Measurements from ENCODE around the gene ANKK1.

DNA sequence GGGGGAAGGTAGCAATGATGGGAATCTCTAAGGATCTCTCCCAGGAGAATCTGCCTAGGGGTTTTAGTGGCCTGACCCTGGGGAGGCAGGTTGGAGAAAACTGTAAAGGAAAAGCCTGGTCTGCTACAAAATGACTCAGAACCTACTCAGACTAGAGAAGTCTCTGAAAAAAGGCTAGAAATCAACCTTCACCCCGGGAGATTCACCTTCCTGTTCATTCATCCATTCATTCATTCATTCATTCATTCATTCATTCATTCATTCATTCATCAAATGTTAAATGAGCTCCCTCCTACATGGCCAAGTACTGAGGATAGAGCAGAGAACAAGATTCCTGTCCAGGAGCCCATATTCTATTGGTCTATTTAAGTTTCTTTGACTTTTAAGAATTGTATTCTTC is 8.9 kb upstream of the ANKK1 start:
- TF ChIP-seq, protein P1, sequence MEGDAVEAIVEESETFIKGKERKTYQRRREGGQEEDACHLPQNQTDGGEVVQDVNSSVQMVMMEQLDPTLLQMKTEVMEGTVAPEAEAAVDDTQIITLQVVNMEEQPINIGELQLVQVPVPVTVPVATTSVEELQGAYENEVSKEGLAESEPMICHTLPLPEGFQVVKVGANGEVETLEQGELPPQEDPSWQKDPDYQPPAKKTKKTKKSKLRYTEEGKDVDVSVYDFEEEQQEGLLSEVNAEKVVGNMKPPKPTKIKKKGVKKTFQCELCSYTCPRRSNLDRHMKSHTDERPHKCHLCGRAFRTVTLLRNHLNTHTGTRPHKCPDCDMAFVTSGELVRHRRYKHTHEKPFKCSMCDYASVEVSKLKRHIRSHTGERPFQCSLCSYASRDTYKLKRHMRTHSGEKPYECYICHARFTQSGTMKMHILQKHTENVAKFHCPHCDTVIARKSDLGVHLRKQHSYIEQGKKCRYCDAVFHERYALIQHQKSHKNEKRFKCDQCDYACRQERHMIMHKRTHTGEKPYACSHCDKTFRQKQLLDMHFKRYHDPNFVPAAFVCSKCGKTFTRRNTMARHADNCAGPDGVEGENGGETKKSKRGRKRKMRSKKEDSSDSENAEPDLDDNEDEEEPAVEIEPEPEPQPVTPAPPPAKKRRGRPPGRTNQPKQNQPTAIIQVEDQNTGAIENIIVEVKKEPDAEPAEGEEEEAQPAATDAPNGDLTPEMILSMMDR (conservative IDR thresholded peaks at IDR 0.05): no peak
- no peak for TF ChIP-seq ZFX (IDR thresholded peaks at IDR 0.05)
